Tibial nerve (tissue), 4 donors: ENCODE data around the gene TRPM1. TPM values are rescaled to one million over a fixed set of nuclear protein-coding genes. Genes with fewer than 3 reads are reported as not detected.

Experiments
- DNase-seq, 2 donors: peaks; one replicate each; pipeline ENCODE4 v3.0.0-alpha.2; 2019; ENCODE audit warnings: low spot score in 2 of 2
- H3K27ac ChIP-seq, 4 donors: fragments of 200-600 bp; sonication (generic) in 3 of 4; one replicate each; pipeline ENCODE4 v1.5.1; 2017 to 2019; ENCODE audit warnings: mild to moderate bottlenecking in 1 of 4
- H3K27me3 ChIP-seq, 2 donors: fragments of 200-600 bp; sonication (generic) in 1 of 2; one replicate each; pipeline versions ENCODE4 v1.5.1 to v1.6.0; 2017 to 2019
- H3K36me3 ChIP-seq, 3 donors: fragments of 200-600 bp; sonication (generic); one replicate each; pipeline ENCODE4 v1.5.1; 2018 to 2019
- H3K4me1 ChIP-seq, 4 donors: fragments of 200-600 bp; sonication (generic) in 3 of 4; one replicate each; pipeline ENCODE4 v1.5.1; 2017 to 2019
- H3K4me3 ChIP-seq, 4 donors: fragments of 200-600 bp; sonication (generic) in 3 of 4; one replicate each; pipeline ENCODE4 v1.5.1; 2017 to 2019; ENCODE audit warnings: mild to moderate bottlenecking in 1 of 4, moderate library complexity in 1 of 4
- H3K9me3 ChIP-seq, 4 donors: fragments of 200-600 bp; sonication (generic) in 3 of 4; one replicate each; pipeline ENCODE4 v1.5.1; 2017 to 2019
- CTCF ChIP-seq, 5 experiments: fragments of 200-600 bp in 3 of 5; fragments of 450-650 bp in 2 of 5; sonication (generic) in 3 of 5; IDR thresholded peaks; one replicate each; pipeline ENCODE4 v1.5.1; 2016 to 2019; ENCODE audit warnings: antibody characterized with exemption in 5 of 5, mild to moderate bottlenecking in 3 of 5, moderate library complexity in 2 of 5
- EP300 ChIP-seq, 2 donors: sonication (generic); formaldehyde crosslinking; IDR thresholded peaks; one replicate each; pipeline ENCODE4 v1.6.1; 2017; ENCODE audit warnings: antibody characterized with exemption in 2 of 2, mild to moderate bottlenecking in 1 of 2
- POLR2A ChIP-seq, 2 donors: fragments of 450-650 bp; IDR thresholded peaks; one replicate each; pipeline ENCODE4 v1.6.1; 2017; ENCODE audit warnings: antibody characterized with exemption in 2 of 2, mild to moderate bottlenecking in 2 of 2, moderate library complexity in 2 of 2
- WGBS, 2 donors: methylation state at CpG; one replicate each; pipeline ENCODE4 v1.1.5; 2018; 5-methylcytosine and 5-hydroxymethylcytosine counted together
- small RNA-seq: library from RNA; depleted of rRNA; stranded (forward); fragments of <200 nt; gene quantifications from one replicate; pipeline ENCODE3, GENCODE V24; 2016
- total RNA-seq, 4 donors: library from RNA; depleted of rRNA; stranded (reverse); fragments of >200 nt; gene quantifications; one replicate each; pipeline ENCODE4 v1.1.0, GENCODE V29; 2016

TRPM1 gene
- total RNA-seq, 4 donors from 2014 or later, result not detected

DNA sequence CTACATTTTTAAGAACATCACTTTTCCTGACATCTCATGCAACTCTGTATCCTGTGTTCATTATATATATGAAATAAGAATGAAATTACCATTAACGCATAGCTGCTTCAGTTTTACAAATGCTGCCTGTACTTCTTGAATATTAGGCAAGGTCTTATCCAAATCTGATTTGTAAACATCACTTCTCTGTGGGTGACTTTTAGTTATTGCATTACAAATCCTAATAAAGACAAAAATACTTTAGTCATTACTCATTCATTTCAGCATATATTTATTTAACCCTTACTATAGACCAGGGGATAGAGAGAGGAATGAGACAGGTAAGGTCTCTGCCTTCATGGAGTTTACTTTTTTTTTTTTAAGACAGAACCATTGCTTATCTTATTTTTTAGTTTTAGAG is 146.9 kb downstream of the TRPM1 start:
- WGBS, 2 donors, result 83 to 93% methylated on average over 1 of the region's 1 CpG
- no peak overlapping the region for H3K27ac ChIP-seq
- no peaks in the 10 kb centered on the region for H3K27me3 ChIP-seq
- TF ChIP-seq EP300 (IDR thresholded peaks at IDR 0.05) (no peak), POLR2A (IDR thresholded peaks at IDR 0.05) (no peak), CTCF (IDR thresholded peaks at IDR 0.05) (no peak)
- H3K4me1 ChIP-seq, result peaks cover 0 to 26% (median 0%) of the 10 kb centered on the region in 4 donors
- H3K9me3 ChIP-seq, result no peaks in the 10 kb centered on the region
- H3K4me3 ChIP-seq, result no peak overlapping the region
- no peak for DNase-seq
- peaks cover 4 to 90% (median 29%) of the 10 kb centered on the region in 3 donors for H3K36me3 ChIP-seq

DNA sequence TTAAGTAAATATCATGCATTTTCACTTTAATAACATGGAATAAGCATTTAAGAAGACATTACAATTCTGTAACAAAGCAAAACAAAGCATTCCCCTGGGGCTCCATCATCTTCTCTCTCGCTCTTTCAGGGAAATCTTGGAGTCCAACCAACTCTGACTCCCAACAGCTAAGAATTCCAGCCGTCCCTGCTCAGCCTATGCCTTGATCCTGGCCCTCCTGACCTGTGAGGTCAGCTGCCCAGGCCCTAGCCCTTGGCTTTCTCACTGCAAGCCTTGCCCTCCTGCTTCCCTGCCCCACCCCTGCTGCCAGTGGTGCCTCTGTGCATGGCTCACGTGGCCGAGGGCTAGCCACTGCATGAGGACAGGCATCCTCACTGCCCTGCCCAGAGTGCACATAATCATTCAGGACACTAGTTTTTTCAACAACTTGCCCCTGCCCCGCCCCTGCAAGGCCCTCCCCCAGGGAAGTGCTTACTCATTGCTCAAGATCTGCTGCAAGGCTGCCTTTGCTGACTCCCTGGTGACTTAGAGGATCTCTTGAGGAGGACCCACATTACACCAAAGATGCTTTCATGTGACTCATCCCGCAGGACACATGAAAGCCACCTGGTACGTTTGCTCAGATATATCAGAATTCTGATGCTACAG is 147.7 kb downstream of the TRPM1 start:
- H3K36me3 ChIP-seq, result peaks cover 4 to 90% (median 29%) of the 10 kb centered on the region in 3 donors
- no peaks in the 10 kb centered on the region for H3K27me3 ChIP-seq
- no peak overlapping the region for H3K4me3 ChIP-seq
- WGBS, 2 donors, result 56 to 59% methylated on average over 7 of the region's 7 CpGs
- TF ChIP-seq EP300 (IDR thresholded peaks at IDR 0.05), result no peak
- no peak for TF ChIP-seq CTCF (IDR thresholded peaks at IDR 0.05)
- TF ChIP-seq POLR2A (IDR thresholded peaks at IDR 0.05), result no peak
- H3K27ac ChIP-seq, result no peak overlapping the region
- H3K9me3 ChIP-seq, result peaks cover 0 to 4% (median 0%) of the 10 kb centered on the region in 4 donors
- no peak for DNase-seq
- peaks cover 0 to 26% (median 0%) of the 10 kb centered on the region in 4 donors for H3K4me1 ChIP-seq

GRCh38 chr15:30953183-30953582 is 148.3 kb downstream of the TRPM1 start:
- Histone ChIP-seq H3K36me3 (peaks cover 4 to 90% (median 25%) of the 10 kb centered on the region in 3 donors), H3K4me1 (peaks cover 0 to 26% (median 0%) of the 10 kb centered on the region in 4 donors), H3K27ac (no peak overlapping the region), H3K4me3 (no peak overlapping the region), H3K9me3 (peaks cover 0 to 4% (median 0%) of the 10 kb centered on the region in 4 donors), H3K27me3 (no peaks in the 10 kb centered on the region)
- TF ChIP-seq POLR2A (IDR thresholded peaks at IDR 0.05) (no peak), EP300 (IDR thresholded peaks at IDR 0.05) (no peak), CTCF (IDR thresholded peaks at IDR 0.05) (no peak)
- WGBS, 2 donors, result 85 to 89% methylated on average over 7 of the region's 7 CpGs
- no peak for DNase-seq

Small RNA genes lying within 50 kb of the gene (small RNA-seq; reads per million reads assigned to genes)
- gene MIR211, result 0.38 reads per million
- gene RNU6-466P, result not detected

Other genes starting within 250 kb of the TRPM1 start
- 10 to 100 TPM; 15.9 to 24.3 (median 17.4) TPM for gene FAN1, start 197.8 kb downstream of the TRPM1 start, total RNA-seq
- 10 to 100 TPM; 44.4 to 58.6 (median 53.8) TPM for gene MTMR10, start 110.1 kb downstream of the TRPM1 start, total RNA-seq
- gene KLF13, start 225.1 kb upstream of the TRPM1 start, total RNA-seq, result 10 to 100 TPM; 61.2 to 77.9 (median 75.1) TPM